ENCODE results near the gene TMTC4.

DNA sequence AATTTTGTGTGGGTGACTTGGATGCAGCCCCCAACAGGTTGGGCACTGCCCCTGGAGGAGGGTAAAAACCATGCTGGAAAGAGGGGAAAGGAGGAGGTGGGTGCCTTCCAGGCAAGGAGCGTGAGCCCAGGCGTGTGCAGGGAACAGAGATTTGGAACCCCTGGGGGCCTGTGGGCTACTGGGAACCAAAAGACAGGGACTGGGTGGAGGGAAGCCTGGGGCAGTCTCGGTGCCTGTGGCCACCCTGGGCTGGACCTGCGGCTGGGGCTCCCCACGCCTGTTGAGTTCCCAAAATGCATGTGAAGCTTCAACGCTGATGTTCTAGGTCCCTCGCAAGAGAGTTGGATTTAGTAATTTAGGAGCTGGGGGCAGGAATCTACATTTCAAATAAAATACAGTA lies 110.8 kb downstream of the TMTC4 start:
- TF ChIP-seq, protein P1, sequence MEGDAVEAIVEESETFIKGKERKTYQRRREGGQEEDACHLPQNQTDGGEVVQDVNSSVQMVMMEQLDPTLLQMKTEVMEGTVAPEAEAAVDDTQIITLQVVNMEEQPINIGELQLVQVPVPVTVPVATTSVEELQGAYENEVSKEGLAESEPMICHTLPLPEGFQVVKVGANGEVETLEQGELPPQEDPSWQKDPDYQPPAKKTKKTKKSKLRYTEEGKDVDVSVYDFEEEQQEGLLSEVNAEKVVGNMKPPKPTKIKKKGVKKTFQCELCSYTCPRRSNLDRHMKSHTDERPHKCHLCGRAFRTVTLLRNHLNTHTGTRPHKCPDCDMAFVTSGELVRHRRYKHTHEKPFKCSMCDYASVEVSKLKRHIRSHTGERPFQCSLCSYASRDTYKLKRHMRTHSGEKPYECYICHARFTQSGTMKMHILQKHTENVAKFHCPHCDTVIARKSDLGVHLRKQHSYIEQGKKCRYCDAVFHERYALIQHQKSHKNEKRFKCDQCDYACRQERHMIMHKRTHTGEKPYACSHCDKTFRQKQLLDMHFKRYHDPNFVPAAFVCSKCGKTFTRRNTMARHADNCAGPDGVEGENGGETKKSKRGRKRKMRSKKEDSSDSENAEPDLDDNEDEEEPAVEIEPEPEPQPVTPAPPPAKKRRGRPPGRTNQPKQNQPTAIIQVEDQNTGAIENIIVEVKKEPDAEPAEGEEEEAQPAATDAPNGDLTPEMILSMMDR (IDR thresholded peaks at IDR 0.05 in 4 of 5, conservative IDR thresholded peaks at IDR 0.05 in 1 of 5), result no peak
- TF ChIP-seq POLR2A (IDR thresholded peaks at IDR 0.05), result no peak

All from gastrocnemius medialis (tissue), 4 donors.